Large intestine (tissue), 3 donors: ENCODE results near the gene ADAMTS20. TPM values are rescaled to one million over a fixed set of nuclear protein-coding genes. Genes with fewer than 3 reads are reported as not detected.
"Not testable (repeated sequence)": the region's sequence is repeated elsewhere in the genome, so short reads cannot be mapped to it uniquely, and the experiment has no call there.

Experiments
- DNase-seq, 2 donors: peaks; one replicate each; pipeline versions ENCODE4 v3.0.0 to v3.0.0-alpha.2; 2013
- H3K27ac ChIP-seq: one replicate; pipeline ENCODE4 v1.5.1; 2013; ENCODE audit warnings: low read length
- H3K27me3 ChIP-seq: 2 replicates; pipeline ENCODE4 v1.6.1; 2013; ENCODE audit warnings: low read length; ENCODE audit not compliant: control insufficient read depth, insufficient read depth
- H3K36me3 ChIP-seq: 2 replicates; pipeline ENCODE4 v1.6.1; 2013; ENCODE audit warnings: low read length; ENCODE audit not compliant: control insufficient read depth, insufficient read depth
- H3K4me1 ChIP-seq: one replicate; pipeline ENCODE4 v1.6.1; 2013; ENCODE audit warnings: low read length; ENCODE audit not compliant: control insufficient read depth, insufficient read depth
- H3K4me3 ChIP-seq: one replicate; pipeline ENCODE4 v1.5.1; 2013; ENCODE audit warnings: low read length
- H3K9me3 ChIP-seq: one replicate; pipeline ENCODE4 v1.6.1; 2013; ENCODE audit warnings: mild to moderate bottlenecking, low read depth, low read length, moderate library complexity; ENCODE audit not compliant: control insufficient read depth
- WGBS: methylation state at CpG from one replicate; pipeline ENCODE4 v1.1.5; 2013; ENCODE audit warnings: low lambda C conversion rate; ENCODE audit not compliant: insufficient coverage; 5-methylcytosine and 5-hydroxymethylcytosine counted together
- polyA plus RNA-seq: library from polyadenylated mRNA; unstranded; fragments of 120-200 nt; gene quantifications from one replicate; pipeline ENCODE4 v1.2.1, GENCODE V29; 2013

The ADAMTS20 gene
- polyA plus RNA-seq, 1 donor, result 0.49 TPM

GRCh38 chr12:43341785-43342313, 210.2 kb downstream of the ADAMTS20 start:
- H3K27me3 ChIP-seq, H3K9me3 ChIP-seq, H3K4me3 ChIP-seq, H3K4me1 ChIP-seq, H3K27ac ChIP-seq, H3K36me3 ChIP-seq, DNase-seq: not testable (repeated sequence)
- WGBS, result no CpG with 5 or more reads among the region's 3 CpGs

- peak; percentile 44 to 72 for DNase-seq
- Histone ChIP-seq H3K27ac (no peak overlapping the region), H3K4me1 (no peaks in the 10 kb centered on the region), H3K27me3 (no peaks in the 10 kb centered on the region), H3K9me3 (no peaks in the 10 kb centered on the region), H3K4me3 (no peak overlapping the region), H3K36me3 (no peaks in the 10 kb centered on the region)
Measured at GRCh38 chr12:43338848-43339526, 213.0 kb downstream of the ADAMTS20 start.

- no peak overlapping the region for H3K4me3 ChIP-seq
- no CpG with 5 or more reads among the region's 4 CpGs for WGBS
- no peak overlapping the region for H3K27ac ChIP-seq
- no peaks in the 10 kb centered on the region for H3K9me3 ChIP-seq
- no peak for DNase-seq
- H3K27me3 ChIP-seq, result no peaks in the 10 kb centered on the region
- no peaks in the 10 kb centered on the region for H3K36me3 ChIP-seq
- H3K4me1 ChIP-seq, result no peaks in the 10 kb centered on the region
Measured at GRCh38 chr12:43337571-43338444, 214.2 kb downstream of the ADAMTS20 start.

GRCh38 chr12:43336962-43337555, 214.9 kb downstream of the ADAMTS20 start:
- Histone ChIP-seq H3K4me1 (no peaks in the 10 kb centered on the region), H3K36me3 (no peaks in the 10 kb centered on the region), H3K27me3 (no peaks in the 10 kb centered on the region), H3K27ac (no peak overlapping the region), H3K4me3 (no peak overlapping the region), H3K9me3 (no peaks in the 10 kb centered on the region)
- no CpG with 5 or more reads among the region's 1 CpG for WGBS
- DNase-seq, result no peak

- Histone ChIP-seq H3K27me3 (no peaks in the 10 kb centered on the region), H3K36me3 (no peaks in the 10 kb centered on the region), H3K4me1 (no peaks in the 10 kb centered on the region), H3K9me3 (peaks cover under 1% of the 10 kb centered on the region), H3K4me3 (no peak overlapping the region), H3K27ac (no peak overlapping the region)
- WGBS, result no CpG with 5 or more reads among the region's 2 CpGs
- DNase-seq, result no peak
Measured at GRCh38 chr12:43333644-43334043, 218.4 kb downstream of the ADAMTS20 start.

GRCh38 chr12:43332977-43333640, 218.9 kb downstream of the ADAMTS20 start:
- Histone ChIP-seq H3K27me3 (no peaks in the 10 kb centered on the region), H3K27ac (no peak overlapping the region), H3K9me3 (peaks cover 5% of the 10 kb centered on the region), H3K4me3 (no peak overlapping the region), H3K36me3 (no peaks in the 10 kb centered on the region), H3K4me1 (no peaks in the 10 kb centered on the region)
- DNase-seq, result peak; percentile 7 to 24
- 30% methylated on average over 2 of the region's 2 CpGs for WGBS

GRCh38 chr12:43331935-43332334, 220.1 kb downstream of the ADAMTS20 start:
- Histone ChIP-seq H3K27me3 (no peaks in the 10 kb centered on the region), H3K36me3 (no peaks in the 10 kb centered on the region), H3K27ac (no peak overlapping the region), H3K4me3 (no peak overlapping the region), H3K4me1 (no peaks in the 10 kb centered on the region), H3K9me3 (peaks cover 5% of the 10 kb centered on the region)
- no peak for DNase-seq
- 100% methylated on average over 1 of the region's 3 CpGs for WGBS

GRCh38 chr12:43329375-43329774, 222.6 kb downstream of the ADAMTS20 start:
- H3K36me3 ChIP-seq, result no peaks in the 10 kb centered on the region
- 80% methylated on average over 1 of the region's 1 CpG for WGBS
- H3K27ac ChIP-seq, result no peak overlapping the region
- H3K4me3 ChIP-seq, result no peak overlapping the region
- H3K27me3 ChIP-seq, result no peaks in the 10 kb centered on the region
- no peak for DNase-seq
- no peaks in the 10 kb centered on the region for H3K4me1 ChIP-seq
- H3K9me3 ChIP-seq, result peaks cover 5% of the 10 kb centered on the region

- no peak for DNase-seq
- 89% methylated on average over 3 of the region's 5 CpGs for WGBS
- H3K4me3 ChIP-seq, result no peak overlapping the region
Measured at GRCh38 chr12:43325786-43326185, 226.2 kb downstream of the ADAMTS20 start.

GRCh38 chr12:43320281-43320680, 231.7 kb downstream of the ADAMTS20 start:
- Histone ChIP-seq H3K9me3 (no peaks in the 10 kb centered on the region), H3K27me3 (no peaks in the 10 kb centered on the region), H3K4me1 (no peaks in the 10 kb centered on the region), H3K36me3 (no peaks in the 10 kb centered on the region), H3K4me3 (no peak overlapping the region), H3K27ac (no peak overlapping the region)
- 100% methylated on average over 1 of the region's 4 CpGs for WGBS
- no peak for DNase-seq

More at GRCh38 chr12:43325786-43326185, 226.2 kb downstream of the ADAMTS20 start:
- Histone ChIP-seq H3K36me3 (no peaks in the 10 kb centered on the region), H3K9me3 (peaks cover 5% of the 10 kb centered on the region), H3K27ac (no peak overlapping the region), H3K27me3 (no peaks in the 10 kb centered on the region), H3K4me1 (no peaks in the 10 kb centered on the region)
